GM12878 (cell line): Measurements from ENCODE around the gene CXXC5. TPM values are rescaled to one million over a fixed set of nuclear protein-coding genes. Genes with fewer than 3 reads are reported as not detected.
A peak's percentile ranks its signal among the peaks of the same experiment; 100 is the strongest.

Experiments used
- CHD4 ChIP-seq: fragments of 200-600 bp; sonication (generic); IDR thresholded peaks from 2 replicates; pipeline ENCODE4 v1.6.1; 2016; ENCODE audit warnings: mild to moderate bottlenecking
- CREM ChIP-seq: IDR thresholded peaks from 2 replicates; pipeline ENCODE4 v1.6.1; 2014; ENCODE audit warnings: antibody characterized with exemption, low read depth
- HDAC6 ChIP-seq: fragments of 200-600 bp; sonication (generic); IDR thresholded peaks from one replicate; pipeline ENCODE4 v1.8.0; 2017; ENCODE audit warnings: antibody characterized with exemption; ENCODE audit not compliant: unreplicated experiment
- NFIC ChIP-seq: IDR thresholded peaks from 2 replicates; pipeline ENCODE4 v1.6.1; 2012; ENCODE audit warnings: low read depth, mild to moderate bottlenecking, inconsistent platforms, low read length, moderate library complexity
- POLR2A ChIP-seq: IDR thresholded peaks from 2 replicates; pipeline ENCODE4 v1.6.1; 2011; ENCODE audit warnings: low read depth, mild to moderate bottlenecking, low read length
- RUNX3 ChIP-seq: IDR thresholded peaks from 2 replicates; pipeline ENCODE4 v1.6.1; 2012; ENCODE audit warnings: low read length, inconsistent platforms
- SIX5 ChIP-seq: IDR thresholded peaks from 2 replicates; pipeline ENCODE4 v1.6.1; 2011; ENCODE audit warnings: mild to moderate bottlenecking, low read depth, low read length, moderate library complexity; ENCODE audit not compliant: severe bottlenecking
- STAT3 ChIP-seq: IDR thresholded peaks from 2 replicates; pipeline ENCODE4 v1.6.1; 2011; ENCODE audit warnings: low read depth, low read length, improper control_type of control experiment
- YY1 ChIP-seq: IDR thresholded peaks from 2 replicates; pipeline ENCODE4 v1.6.1; 2011; ENCODE audit warnings: low read depth, mild to moderate bottlenecking, low read length
- polyA plus RNA-seq, 11 experiments: library from polyadenylated mRNA; depleted of rRNA in 4 of 11; unstranded in 6 of 11; stranded (reverse) in 5 of 11; fragments of >200 nt; fragmentation: Nextera tagmentation in 4 of 11; fragmentation: Illumina TruSeq in 1 of 11; extraction: Ambion mirVana in 4 of 11; extraction: Trizol in 1 of 11; gene quantifications; 1 replicate in 1 of 11; 2 replicates in 10 of 11; pipeline versions ENCODE4 v1.2.1 to v1.2.3, GENCODE V29; 2011 to 2016; ENCODE audit warnings: inconsistent platforms in 2 of 11, missing spikeins in 2 of 11, low read depth in 1 of 11
- total RNA-seq, 4 experiments: library from RNA; depleted of rRNA in 3 of 4; stranded (reverse); fragments of >200 nt in 3 of 4; fragmentation: Illumina TruSeq in 1 of 4; extraction: Trizol in 1 of 4; gene quantifications; 2 replicates each; pipeline versions ENCODE4 v1.2.1 to v1.2.3, GENCODE V29; 2013 to 2021
- TF ChIP-seq, protein P1 (sequence below): fragments of 150-350 bp; IDR thresholded peaks from 2 replicates; pipeline ENCODE4 v1.6.1; 2016; ENCODE audit warnings: low read depth, low read length
- TF ChIP-seq, protein P2 (sequence below): fragments of 450-650 bp; formaldehyde crosslinking; IDR thresholded peaks from 2 replicates; pipeline ENCODE4 v1.4.0; 2022; ENCODE audit warnings: mild to moderate bottlenecking, moderate library complexity
- TF ChIP-seq, protein P3 (sequence below): fragments of 450-650 bp; IDR thresholded peaks from 2 replicates; pipeline ENCODE4 v1.6.1; 2017; ENCODE audit warnings: mild to moderate bottlenecking, moderate library complexity
- TF ChIP-seq, protein P4 (sequence below): fragments of 150-350 bp; IDR thresholded peaks from 2 replicates; pipeline ENCODE4 v1.6.1; 2014; ENCODE audit warnings: mild to moderate bottlenecking, low read depth, low read length
- TF ChIP-seq, protein P5 (sequence below), 3 experiments: IDR thresholded peaks in 2 of 3; conservative IDR thresholded peaks in 1 of 3; 2 replicates each; pipeline ENCODE4 v1.5.1; 2011; ENCODE audit warnings: low read depth in 3 of 3, low read length in 3 of 3, mild to moderate bottlenecking in 3 of 3, control low read depth in 2 of 3, moderate library complexity in 2 of 3, inconsistent platforms in 1 of 3, mixed read lengths in 1 of 3; ENCODE audit not compliant: control insufficient read depth in 2 of 3, insufficient read depth in 1 of 3; ENCODE audit errors: extremely low read depth in 1 of 3

The CXXC5 gene
- total and polyA plus RNA-seq, 10 of the 15 experiments (the other 5 are each of a cell fraction or from before 2014, with no cell fraction given): 1.8 to 90.8 (median 40.7) TPM

DNA sequence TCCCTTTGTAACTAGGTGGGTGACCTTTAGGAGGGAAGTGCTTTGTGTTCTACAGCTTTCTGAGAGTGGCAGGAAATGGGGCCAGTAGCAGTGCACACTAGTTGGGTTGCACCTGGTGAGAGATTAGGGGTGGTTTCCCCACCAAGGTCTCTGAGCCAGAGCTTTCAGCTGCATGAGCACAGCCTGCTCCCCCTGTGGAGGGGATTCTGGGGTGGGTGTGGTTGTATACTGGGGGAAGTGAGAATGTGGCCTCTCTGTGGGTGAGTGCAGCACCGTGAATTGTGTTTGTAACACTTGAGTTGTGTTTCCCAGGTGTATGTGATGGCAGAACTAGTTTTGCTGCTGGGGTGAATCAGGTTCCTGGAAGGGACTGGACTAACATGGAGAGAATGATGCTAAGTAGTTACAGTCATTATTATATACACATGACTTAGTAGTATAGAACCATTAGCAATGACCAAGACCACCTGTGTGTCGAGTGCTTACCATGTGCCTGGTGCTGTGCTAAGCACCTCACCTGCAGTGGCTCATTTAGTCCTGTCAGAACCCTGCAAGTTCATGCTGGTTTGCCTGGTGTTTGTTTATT, 11.8 kb upstream of the CXXC5 start (continued):
- TF ChIP-seq, protein P1, sequence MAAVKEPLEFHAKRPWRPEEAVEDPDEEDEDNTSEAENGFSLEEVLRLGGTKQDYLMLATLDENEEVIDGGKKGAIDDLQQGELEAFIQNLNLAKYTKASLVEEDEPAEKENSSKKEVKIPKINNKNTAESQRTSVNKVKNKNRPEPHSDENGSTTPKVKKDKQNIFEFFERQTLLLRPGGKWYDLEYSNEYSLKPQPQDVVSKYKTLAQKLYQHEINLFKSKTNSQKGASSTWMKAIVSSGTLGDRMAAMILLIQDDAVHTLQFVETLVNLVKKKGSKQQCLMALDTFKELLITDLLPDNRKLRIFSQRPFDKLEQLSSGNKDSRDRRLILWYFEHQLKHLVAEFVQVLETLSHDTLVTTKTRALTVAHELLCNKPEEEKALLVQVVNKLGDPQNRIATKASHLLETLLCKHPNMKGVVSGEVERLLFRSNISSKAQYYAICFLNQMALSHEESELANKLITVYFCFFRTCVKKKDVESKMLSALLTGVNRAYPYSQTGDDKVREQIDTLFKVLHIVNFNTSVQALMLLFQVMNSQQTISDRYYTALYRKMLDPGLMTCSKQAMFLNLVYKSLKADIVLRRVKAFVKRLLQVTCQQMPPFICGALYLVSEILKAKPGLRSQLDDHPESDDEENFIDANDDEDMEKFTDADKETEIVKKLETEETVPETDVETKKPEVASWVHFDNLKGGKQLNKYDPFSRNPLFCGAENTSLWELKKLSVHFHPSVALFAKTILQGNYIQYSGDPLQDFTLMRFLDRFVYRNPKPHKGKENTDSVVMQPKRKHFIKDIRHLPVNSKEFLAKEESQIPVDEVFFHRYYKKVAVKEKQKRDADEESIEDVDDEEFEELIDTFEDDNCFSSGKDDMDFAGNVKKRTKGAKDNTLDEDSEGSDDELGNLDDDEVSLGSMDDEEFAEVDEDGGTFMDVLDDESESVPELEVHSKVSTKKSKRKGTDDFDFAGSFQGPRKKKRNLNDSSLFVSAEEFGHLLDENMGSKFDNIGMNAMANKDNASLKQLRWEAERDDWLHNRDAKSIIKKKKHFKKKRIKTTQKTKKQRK: no peak
- no peak for TF ChIP-seq SIX5
- TF ChIP-seq, protein P2, sequence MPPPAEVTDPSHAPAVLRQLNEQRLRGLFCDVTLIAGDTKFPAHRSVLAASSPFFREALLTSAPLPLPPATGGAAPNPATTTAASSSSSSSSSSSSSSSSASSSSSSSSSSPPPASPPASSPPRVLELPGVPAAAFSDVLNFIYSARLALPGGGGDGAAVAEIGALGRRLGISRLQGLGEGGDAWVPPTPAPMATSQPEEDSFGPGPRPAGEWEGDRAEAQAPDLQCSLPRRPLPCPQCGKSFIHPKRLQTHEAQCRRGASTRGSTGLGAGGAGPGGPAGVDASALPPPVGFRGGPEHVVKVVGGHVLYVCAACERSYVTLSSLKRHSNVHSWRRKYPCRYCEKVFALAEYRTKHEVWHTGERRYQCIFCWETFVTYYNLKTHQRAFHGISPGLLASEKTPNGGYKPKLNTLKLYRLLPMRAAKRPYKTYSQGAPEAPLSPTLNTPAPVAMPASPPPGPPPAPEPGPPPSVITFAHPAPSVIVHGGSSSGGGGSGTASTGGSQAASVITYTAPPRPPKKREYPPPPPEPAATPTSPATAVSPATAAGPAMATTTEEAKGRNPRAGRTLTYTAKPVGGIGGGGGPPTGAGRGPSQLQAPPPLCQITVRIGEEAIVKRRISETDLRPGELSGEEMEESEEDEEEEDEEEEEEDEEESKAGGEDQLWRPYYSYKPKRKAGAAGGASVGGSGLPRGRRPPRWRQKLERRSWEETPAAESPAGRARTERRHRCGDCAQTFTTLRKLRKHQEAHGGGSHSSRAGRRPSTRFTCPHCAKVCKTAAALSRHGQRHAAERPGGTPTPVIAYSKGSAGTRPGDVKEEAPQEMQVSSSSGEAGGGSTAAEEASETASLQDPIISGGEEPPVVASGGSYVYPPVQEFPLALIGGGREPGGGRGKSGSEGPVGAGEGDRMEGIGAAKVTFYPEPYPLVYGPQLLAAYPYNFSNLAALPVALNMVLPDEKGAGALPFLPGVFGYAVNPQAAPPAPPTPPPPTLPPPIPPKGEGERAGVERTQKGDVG (CRISPR knock-in tag): no peak
- TF ChIP-seq STAT3: peak; percentile 70; the same call in 1 of the 2 replicates
- TF ChIP-seq POLR2A: peak; percentile 63
- TF ChIP-seq, protein P3, sequence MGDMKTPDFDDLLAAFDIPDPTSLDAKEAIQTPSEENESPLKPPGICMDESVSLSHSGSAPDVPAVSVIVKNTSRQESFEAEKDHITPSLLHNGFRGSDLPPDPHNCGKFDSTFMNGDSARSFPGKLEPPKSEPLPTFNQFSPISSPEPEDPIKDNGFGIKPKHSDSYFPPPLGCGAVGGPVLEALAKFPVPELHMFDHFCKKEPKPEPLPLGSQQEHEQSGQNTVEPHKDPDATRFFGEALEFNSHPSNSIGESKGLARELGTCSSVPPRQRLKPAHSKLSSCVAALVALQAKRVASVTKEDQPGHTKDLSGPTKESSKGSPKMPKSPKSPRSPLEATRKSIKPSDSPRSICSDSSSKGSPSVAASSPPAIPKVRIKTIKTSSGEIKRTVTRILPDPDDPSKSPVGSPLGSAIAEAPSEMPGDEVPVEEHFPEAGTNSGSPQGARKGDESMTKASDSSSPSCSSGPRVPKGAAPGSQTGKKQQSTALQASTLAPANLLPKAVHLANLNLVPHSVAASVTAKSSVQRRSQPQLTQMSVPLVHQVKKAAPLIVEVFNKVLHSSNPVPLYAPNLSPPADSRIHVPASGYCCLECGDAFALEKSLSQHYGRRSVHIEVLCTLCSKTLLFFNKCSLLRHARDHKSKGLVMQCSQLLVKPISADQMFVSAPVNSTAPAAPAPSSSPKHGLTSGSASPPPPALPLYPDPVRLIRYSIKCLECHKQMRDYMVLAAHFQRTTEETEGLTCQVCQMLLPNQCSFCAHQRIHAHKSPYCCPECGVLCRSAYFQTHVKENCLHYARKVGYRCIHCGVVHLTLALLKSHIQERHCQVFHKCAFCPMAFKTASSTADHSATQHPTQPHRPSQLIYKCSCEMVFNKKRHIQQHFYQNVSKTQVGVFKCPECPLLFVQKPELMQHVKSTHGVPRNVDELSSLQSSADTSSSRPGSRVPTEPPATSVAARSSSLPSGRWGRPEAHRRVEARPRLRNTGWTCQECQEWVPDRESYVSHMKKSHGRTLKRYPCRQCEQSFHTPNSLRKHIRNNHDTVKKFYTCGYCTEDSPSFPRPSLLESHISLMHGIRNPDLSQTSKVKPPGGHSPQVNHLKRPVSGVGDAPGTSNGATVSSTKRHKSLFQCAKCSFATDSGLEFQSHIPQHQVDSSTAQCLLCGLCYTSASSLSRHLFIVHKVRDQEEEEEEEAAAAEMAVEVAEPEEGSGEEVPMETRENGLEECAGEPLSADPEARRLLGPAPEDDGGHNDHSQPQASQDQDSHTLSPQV: no peak
- TF ChIP-seq RUNX3: no peak
- TF ChIP-seq NFIC: no peak
- no peak for TF ChIP-seq HDAC6
- peak; percentile 37; the same call in 1 of the 2 replicates for TF ChIP-seq YY1
- TF ChIP-seq, protein P4, sequence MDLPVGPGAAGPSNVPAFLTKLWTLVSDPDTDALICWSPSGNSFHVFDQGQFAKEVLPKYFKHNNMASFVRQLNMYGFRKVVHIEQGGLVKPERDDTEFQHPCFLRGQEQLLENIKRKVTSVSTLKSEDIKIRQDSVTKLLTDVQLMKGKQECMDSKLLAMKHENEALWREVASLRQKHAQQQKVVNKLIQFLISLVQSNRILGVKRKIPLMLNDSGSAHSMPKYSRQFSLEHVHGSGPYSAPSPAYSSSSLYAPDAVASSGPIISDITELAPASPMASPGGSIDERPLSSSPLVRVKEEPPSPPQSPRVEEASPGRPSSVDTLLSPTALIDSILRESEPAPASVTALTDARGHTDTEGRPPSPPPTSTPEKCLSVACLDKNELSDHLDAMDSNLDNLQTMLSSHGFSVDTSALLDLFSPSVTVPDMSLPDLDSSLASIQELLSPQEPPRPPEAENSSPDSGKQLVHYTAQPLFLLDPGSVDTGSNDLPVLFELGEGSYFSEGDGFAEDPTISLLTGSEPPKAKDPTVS: no peak
- TF ChIP-seq CREM: no peak; the same call in 1 of the 2 replicates
- TF ChIP-seq, protein P5, sequence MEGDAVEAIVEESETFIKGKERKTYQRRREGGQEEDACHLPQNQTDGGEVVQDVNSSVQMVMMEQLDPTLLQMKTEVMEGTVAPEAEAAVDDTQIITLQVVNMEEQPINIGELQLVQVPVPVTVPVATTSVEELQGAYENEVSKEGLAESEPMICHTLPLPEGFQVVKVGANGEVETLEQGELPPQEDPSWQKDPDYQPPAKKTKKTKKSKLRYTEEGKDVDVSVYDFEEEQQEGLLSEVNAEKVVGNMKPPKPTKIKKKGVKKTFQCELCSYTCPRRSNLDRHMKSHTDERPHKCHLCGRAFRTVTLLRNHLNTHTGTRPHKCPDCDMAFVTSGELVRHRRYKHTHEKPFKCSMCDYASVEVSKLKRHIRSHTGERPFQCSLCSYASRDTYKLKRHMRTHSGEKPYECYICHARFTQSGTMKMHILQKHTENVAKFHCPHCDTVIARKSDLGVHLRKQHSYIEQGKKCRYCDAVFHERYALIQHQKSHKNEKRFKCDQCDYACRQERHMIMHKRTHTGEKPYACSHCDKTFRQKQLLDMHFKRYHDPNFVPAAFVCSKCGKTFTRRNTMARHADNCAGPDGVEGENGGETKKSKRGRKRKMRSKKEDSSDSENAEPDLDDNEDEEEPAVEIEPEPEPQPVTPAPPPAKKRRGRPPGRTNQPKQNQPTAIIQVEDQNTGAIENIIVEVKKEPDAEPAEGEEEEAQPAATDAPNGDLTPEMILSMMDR (IDR thresholded peaks at IDR 0.05 in 2 of 3, conservative IDR thresholded peaks at IDR 0.05 in 1 of 3; ENCODE audit: control insufficient read depth in 2 of 3, extremely low read depth in 1 of 3, insufficient read depth in 1 of 3, low read depth in 3 of 3, low read length in 3 of 3): no peak
- TF ChIP-seq CHD4: peak; percentile 71; the same call in 1 of the 2 replicates
